NCI-H226 (cell line): ENCODE measurements around the gene BMP3.

ENCODE experiments used
- DNase-seq: peaks from one replicate; pipeline ENCODE4 v3.0.0-alpha.2; 2015

Gene BMP3

GRCh38 chr4:81042578-81043365, 12.3 kb downstream of the BMP3 start:
- DNase-seq, result no peak

GRCh38 chr4:81049330-81049729, 18.8 kb downstream of the BMP3 start:
- no peak for DNase-seq

GRCh38 chr4:81049907-81050306, 19.4 kb downstream of the BMP3 start:
- DNase-seq, result no peak

- peak; percentile 14 for DNase-seq
These were observed 21.9 kb downstream of the BMP3 start for GRCh38 chr4:81052119-81053068.

- DNase-seq, result no peak
These were observed 28.1 kb downstream of the BMP3 start for GRCh38 chr4:81058621-81059020.

GRCh38 chr4:81060587-81061343, 30.3 kb downstream of the BMP3 start:
- no peak for DNase-seq

- DNase-seq, result no peak
These were observed 30.8 kb downstream of the BMP3 start for GRCh38 chr4:81061344-81061730.

GRCh38 chr4:81062001-81062400, 31.5 kb downstream of the BMP3 start:
- no peak for DNase-seq

GRCh38 chr4:81065446-81065845, 34.9 kb downstream of the BMP3 start:
- DNase-seq, result no peak

- DNase-seq, result peak; percentile 46
These were observed 39.3 kb downstream of the BMP3 start for GRCh38 chr4:81069706-81070331.

GRCh38 chr4:81071013-81071412, 40.5 kb downstream of the BMP3 start:
- DNase-seq, result no peak

- no peak for DNase-seq
These were observed 50.6 kb downstream of the BMP3 start for GRCh38 chr4:81081156-81081555.

GRCh38 chr4:81084029-81084428, 53.5 kb downstream of the BMP3 start:
- peak; percentile 3 for DNase-seq

- DNase-seq, result no peak
These were observed 54.1 kb downstream of the BMP3 start for GRCh38 chr4:81084634-81085033.

GRCh38 chr4:81085291-81085690, 54.8 kb downstream of the BMP3 start:
- no peak for DNase-seq

- no peak for DNase-seq
These were observed 55.5 kb downstream of the BMP3 start for GRCh38 chr4:81085979-81086378.

- DNase-seq, result no peak
These were observed 63.4 kb downstream of the BMP3 start for GRCh38 chr4:81093720-81094401.

GRCh38 chr4:81095389-81095788, 64.9 kb downstream of the BMP3 start:
- DNase-seq, result no peak

- DNase-seq, result no peak
These were observed 66.1 kb downstream of the BMP3 start for GRCh38 chr4:81096566-81096965.

GRCh38 chr4:81102107-81102506, 71.6 kb downstream of the BMP3 start:
- DNase-seq, result no peak

GRCh38 chr4:81106150-81106549, 75.6 kb downstream of the BMP3 start:
- DNase-seq, result no peak
